OCI-LY1 (cell line): Measurements from ENCODE around the gene MINDY1.

Experiments
- CTCF ChIP-seq: fragments of 200-600 bp; sonication (generic), shearing (Covaris generic); IDR thresholded peaks from 2 replicates; pipeline ENCODE4 v1.5.1; 2017; ENCODE audit warnings: mild to moderate bottlenecking, antibody characterized with exemption, low read length, moderate library complexity, mixed read lengths
- EZH2 ChIP-seq: fragments of 200-600 bp; sonication (generic), shearing (Covaris generic); IDR thresholded peaks from 2 replicates; pipeline ENCODE4 v1.8.0; 2017; ENCODE audit warnings: borderline replicate concordance, mixed run types, mild to moderate bottlenecking, antibody characterized with exemption, low read length, moderate library complexity, mixed read lengths

- TF ChIP-seq CTCF (no peak), EZH2 (no peak)
These were observed 6.2 kb upstream of the MINDY1 start for GRCh38 chr1:151012684-151013471.
